Right lobe of liver (tissue), 4 donors: ENCODE measurements around the gene BRDT.

ENCODE experiments used
- CTCF ChIP-seq, 4 donors: fragments of 200-600 bp in 3 of 4; fragments of 450-650 bp in 1 of 4; IDR thresholded peaks; one replicate each; pipeline versions ENCODE4 v1.5.1 to v1.8.0; 2016 to 2022; ENCODE audit warnings: antibody characterized with exemption in 4 of 4, mild to moderate bottlenecking in 2 of 4
- POLR2A ChIP-seq: fragments of 450-650 bp; IDR thresholded peaks from one replicate; pipeline ENCODE4 v1.6.1; 2017; ENCODE audit warnings: antibody characterized with exemption, mild to moderate bottlenecking
- donor health status: DM: no; HTN: no; CAD: no.
- donor health status: DM: no; HTN: no; CAD: no.
- donor health status: DM: no; HTN: yes; CAD: no.

GRCh38 chr1:92045766-92046495, 96.7 kb downstream of the BRDT start:
- TF ChIP-seq CTCF (IDR thresholded peaks at IDR 0.05) (no peak), POLR2A (no peak)
